Body of pancreas (tissue), 4 donors: ENCODE results near the gene UQCR10.

Source experiments
- CTCF ChIP-seq, 7 experiments: fragments of 450-650 bp in 4 of 7; fragments of 200-600 bp in 3 of 7; sonication (generic) in 3 of 7; IDR thresholded peaks; one replicate each; pipeline ENCODE4 v1.5.1; 2016 to 2019; ENCODE audit warnings: antibody characterized with exemption in 7 of 7
- POLR2A ChIP-seq, 3 donors: fragments of 450-650 bp; IDR thresholded peaks; one replicate each; pipeline ENCODE4 v1.6.1; 2016; ENCODE audit warnings: antibody characterized with exemption in 3 of 3, mild to moderate bottlenecking in 2 of 3

- TF ChIP-seq POLR2A (IDR thresholded peaks at IDR 0.05) = no peak
- no peak for TF ChIP-seq CTCF (IDR thresholded peaks at IDR 0.05)
These were observed 25.2 kb upstream of the UQCR10 start for GRCh38 chr22:29741926-29742325.
